Stimulated activated CD4-positive, alpha-beta T cell treated with anti-CD3 and anti-CD28 coated beads, Interleukin-15, amount 100 ng/mL, for 48 hours (primary cell): ENCODE measurements around the gene LTF.

ENCODE experiments used
- DNase-seq, 2 donors: peaks; one replicate each; pipeline ENCODE4 v3.0.0-alpha.2; 2020; ENCODE audit warnings: low read depth in 2 of 2

LTF gene

GRCh38 chr3:46491089-46492070, 26.7 kb upstream of the LTF start:
- no peak for DNase-seq

- DNase-seq, result no peak
Observed at GRCh38 chr3:46490338-46491084, 25.8 kb upstream of the LTF start.

GRCh38 chr3:46489875-46490274, 25.2 kb upstream of the LTF start:
- no peak for DNase-seq

- no peak for DNase-seq
Observed at GRCh38 chr3:46489381-46489780, 24.7 kb upstream of the LTF start.

GRCh38 chr3:46488735-46489361, 24.1 kb upstream of the LTF start:
- DNase-seq, result peak; percentile 87 to 94

GRCh38 chr3:46485779-46486175, 21.1 kb upstream of the LTF start:
- DNase-seq, result no peak

- DNase-seq, result no peak
Observed at GRCh38 chr3:46484911-46485778, 20.4 kb upstream of the LTF start.

GRCh38 chr3:46484388-46484787, 19.7 kb upstream of the LTF start:
- no peak for DNase-seq

GRCh38 chr3:46483825-46484224, 19.1 kb upstream of the LTF start:
- DNase-seq, result no peak

- DNase-seq, result no peak
Observed at GRCh38 chr3:46482632-46483350, 18.1 kb upstream of the LTF start.

- no peak for DNase-seq
Observed at GRCh38 chr3:46481636-46482035, 16.9 kb upstream of the LTF start.

GRCh38 chr3:46480491-46481195, 15.9 kb upstream of the LTF start:
- DNase-seq, result no peak

GRCh38 chr3:46479696-46480095, 15.0 kb upstream of the LTF start:
- no peak for DNase-seq

GRCh38 chr3:46479021-46479420, 14.3 kb upstream of the LTF start:
- no peak for DNase-seq

GRCh38 chr3:46478341-46478740, 13.6 kb upstream of the LTF start:
- DNase-seq, result no peak

- DNase-seq, result no peak
Observed at GRCh38 chr3:46477756-46478155, 13.1 kb upstream of the LTF start.

GRCh38 chr3:46477145-46477544, 12.4 kb upstream of the LTF start:
- DNase-seq, result no peak

GRCh38 chr3:46472736-46473135, 8.0 kb upstream of the LTF start:
- DNase-seq, result no peak

GRCh38 chr3:46471371-46471914, 6.7 kb upstream of the LTF start:
- DNase-seq, result no peak

- DNase-seq, result no peak
Observed at GRCh38 chr3:46470831-46471230, 6.1 kb upstream of the LTF start.
